PC-9 (cell line): ENCODE measurements around the gene ABCC6.

Experiments used
- CTCF ChIP-seq: fragments of 200-600 bp; sonication (generic); conservative IDR thresholded peaks from 2 replicates; pipeline ENCODE4 v1.6.1; 2017; ENCODE audit warnings: mixed run types, antibody characterized with exemption, mild to moderate bottlenecking, moderate library complexity
- EZH2 ChIP-seq: fragments of 200-600 bp; sonication (generic); IDR thresholded peaks from 2 replicates; pipeline ENCODE4 v1.8.0; 2017; ENCODE audit warnings: antibody characterized with exemption, low read depth

DNA sequence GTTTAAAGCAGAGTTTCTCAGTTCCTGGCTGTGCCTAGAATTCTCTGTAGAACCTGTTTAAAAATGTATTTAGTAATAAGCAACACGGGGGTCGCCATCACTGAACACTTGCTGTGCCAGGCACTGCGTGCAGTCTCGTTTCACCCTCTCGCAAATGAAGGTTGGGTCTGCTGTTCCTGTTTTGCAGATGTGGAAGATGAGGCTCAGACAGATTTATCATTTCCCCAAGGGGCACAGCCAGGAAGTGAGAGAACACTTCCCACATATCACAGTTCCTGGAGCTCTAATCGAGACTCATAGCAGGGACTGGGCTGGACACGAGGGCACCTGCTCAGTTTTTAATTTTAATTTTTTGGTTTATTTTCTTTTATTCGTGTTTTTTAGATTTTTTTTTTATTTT lies 122.7 kb downstream of the ABCC6 start:
- no peak for TF ChIP-seq CTCF
- no peak for TF ChIP-seq EZH2
